ENCODE results near the gene IGF2BP3. TPM values are rescaled to one million over a fixed set of nuclear protein-coding genes. Genes with fewer than 3 reads are reported as not detected.
A peak's percentile ranks its signal among the peaks of the same experiment; 100 is the strongest.

The IGF2BP3 gene
- total and polyA plus RNA-seq, 8 donors: 0.09 to 1.3 (median 0.55) TPM

DNA sequence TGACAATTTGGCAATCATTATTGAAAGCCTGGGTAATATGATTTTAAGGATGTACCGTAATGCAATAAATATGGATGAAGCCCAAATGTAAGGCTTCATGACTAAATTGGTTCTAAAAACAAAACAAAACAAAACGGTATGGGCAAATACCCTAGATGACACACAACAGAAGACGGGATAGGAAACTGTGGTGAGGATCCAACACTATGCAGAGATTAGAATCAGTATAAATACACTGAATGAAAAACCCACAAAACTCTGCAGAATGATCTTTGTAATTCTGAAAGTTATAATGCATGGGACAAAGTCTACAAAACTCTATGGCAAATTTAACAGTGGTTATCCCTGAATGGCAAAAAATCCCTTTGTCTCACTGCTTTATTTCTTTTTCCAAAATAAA is 113.6 kb downstream of the IGF2BP3 start:
- TF ChIP-seq, protein P1, sequence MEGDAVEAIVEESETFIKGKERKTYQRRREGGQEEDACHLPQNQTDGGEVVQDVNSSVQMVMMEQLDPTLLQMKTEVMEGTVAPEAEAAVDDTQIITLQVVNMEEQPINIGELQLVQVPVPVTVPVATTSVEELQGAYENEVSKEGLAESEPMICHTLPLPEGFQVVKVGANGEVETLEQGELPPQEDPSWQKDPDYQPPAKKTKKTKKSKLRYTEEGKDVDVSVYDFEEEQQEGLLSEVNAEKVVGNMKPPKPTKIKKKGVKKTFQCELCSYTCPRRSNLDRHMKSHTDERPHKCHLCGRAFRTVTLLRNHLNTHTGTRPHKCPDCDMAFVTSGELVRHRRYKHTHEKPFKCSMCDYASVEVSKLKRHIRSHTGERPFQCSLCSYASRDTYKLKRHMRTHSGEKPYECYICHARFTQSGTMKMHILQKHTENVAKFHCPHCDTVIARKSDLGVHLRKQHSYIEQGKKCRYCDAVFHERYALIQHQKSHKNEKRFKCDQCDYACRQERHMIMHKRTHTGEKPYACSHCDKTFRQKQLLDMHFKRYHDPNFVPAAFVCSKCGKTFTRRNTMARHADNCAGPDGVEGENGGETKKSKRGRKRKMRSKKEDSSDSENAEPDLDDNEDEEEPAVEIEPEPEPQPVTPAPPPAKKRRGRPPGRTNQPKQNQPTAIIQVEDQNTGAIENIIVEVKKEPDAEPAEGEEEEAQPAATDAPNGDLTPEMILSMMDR (IDR thresholded peaks at IDR 0.05): no peak
- no peak overlapping the region for H3K4me3 ChIP-seq
- no peaks in the 10 kb centered on the region for H3K9me3 ChIP-seq
- H3K36me3 ChIP-seq: no peaks in the 10 kb centered on the region
- DNase-seq (no peak), ATAC-seq (no peak), FAIRE-seq (no peak)
- 43 to 48% methylated on average over 3 of the region's 3 CpGs for WGBS, 2 donors
- no peaks in the 10 kb centered on the region for H3K27me3 ChIP-seq
- H3K4me1 ChIP-seq: peaks cover 10 to 17% (median 15%) of the 10 kb centered on the region in 3 donors
- intact Hi-C loops (cut with DNase I): no loop called here
- peak overlapping the region in 1 of 4 donors; percentile 30 for H3K27ac ChIP-seq

GRCh38 chr7:23356168-23356567 is 114.1 kb downstream of the IGF2BP3 start:
- H3K4me3 ChIP-seq: no peak overlapping the region
- ATAC-seq (no peak), FAIRE-seq (no peak), DNase-seq (no peak)
- TF ChIP-seq, protein P1 (IDR thresholded peaks at IDR 0.05): no peak
- no peaks in the 10 kb centered on the region for H3K36me3 ChIP-seq
- intact Hi-C loops (cut with DNase I): no loop called here
- no peak overlapping the region for H3K27ac ChIP-seq
- peaks cover 10 to 17% (median 15%) of the 10 kb centered on the region in 3 donors for H3K4me1 ChIP-seq
- H3K9me3 ChIP-seq: no peaks in the 10 kb centered on the region
- WGBS, 2 donors: 50 to 53% methylated on average over 3 of the region's 3 CpGs
- H3K27me3 ChIP-seq: no peaks in the 10 kb centered on the region

GRCh38 chr7:23353172-23353571 is 117.1 kb downstream of the IGF2BP3 start:
- Histone ChIP-seq H3K36me3 (no peaks in the 10 kb centered on the region), H3K4me1 (peaks cover 10 to 17% (median 15%) of the 10 kb centered on the region in 3 donors), H3K4me3 (no peak overlapping the region), H3K27me3 (no peaks in the 10 kb centered on the region), H3K27ac (no peak overlapping the region), H3K9me3 (no peaks in the 10 kb centered on the region)
- no peak for DNase-seq
- no peak for FAIRE-seq
- intact Hi-C loops (cut with DNase I): no loop called here
- no peak for ATAC-seq
- TF ChIP-seq, protein P1 (IDR thresholded peaks at IDR 0.05): no peak
- 88 to 91% methylated on average over 5 of the region's 5 CpGs for WGBS, 2 donors

DNA sequence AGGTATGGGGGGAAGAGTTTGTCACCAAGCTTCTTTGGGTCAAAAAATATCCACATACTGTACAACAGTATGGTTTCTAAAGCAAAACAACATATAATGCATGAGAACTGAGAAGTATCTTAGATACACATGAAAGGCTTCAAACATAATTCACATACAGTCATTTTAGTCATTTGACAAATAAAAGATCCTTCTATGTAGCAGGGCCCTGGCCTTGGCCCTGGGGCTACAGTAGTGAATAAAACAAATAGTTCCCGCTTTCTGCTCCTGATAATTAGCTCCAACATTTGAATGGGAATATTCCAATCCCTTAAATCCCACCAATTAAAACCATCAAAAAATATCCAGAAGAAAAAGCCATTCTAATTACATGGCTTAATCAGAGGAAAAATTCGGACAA is 119.8 kb downstream of the IGF2BP3 start:
- no peaks in the 10 kb centered on the region for H3K4me1 ChIP-seq
- ATAC-seq (no peak), DNase-seq (no peak), FAIRE-seq (no peak)
- H3K27me3 ChIP-seq: no peaks in the 10 kb centered on the region
- TF ChIP-seq, protein P1 (IDR thresholded peaks at IDR 0.05): no peak
- H3K4me3 ChIP-seq: no peak overlapping the region
- H3K9me3 ChIP-seq: no peaks in the 10 kb centered on the region
- WGBS, 2 donors: 80 to 89% methylated on average over 2 of the region's 2 CpGs
- no peaks in the 10 kb centered on the region for H3K36me3 ChIP-seq
- no peak overlapping the region for H3K27ac ChIP-seq
- intact Hi-C loops (cut with DNase I): no loop called here

DNA sequence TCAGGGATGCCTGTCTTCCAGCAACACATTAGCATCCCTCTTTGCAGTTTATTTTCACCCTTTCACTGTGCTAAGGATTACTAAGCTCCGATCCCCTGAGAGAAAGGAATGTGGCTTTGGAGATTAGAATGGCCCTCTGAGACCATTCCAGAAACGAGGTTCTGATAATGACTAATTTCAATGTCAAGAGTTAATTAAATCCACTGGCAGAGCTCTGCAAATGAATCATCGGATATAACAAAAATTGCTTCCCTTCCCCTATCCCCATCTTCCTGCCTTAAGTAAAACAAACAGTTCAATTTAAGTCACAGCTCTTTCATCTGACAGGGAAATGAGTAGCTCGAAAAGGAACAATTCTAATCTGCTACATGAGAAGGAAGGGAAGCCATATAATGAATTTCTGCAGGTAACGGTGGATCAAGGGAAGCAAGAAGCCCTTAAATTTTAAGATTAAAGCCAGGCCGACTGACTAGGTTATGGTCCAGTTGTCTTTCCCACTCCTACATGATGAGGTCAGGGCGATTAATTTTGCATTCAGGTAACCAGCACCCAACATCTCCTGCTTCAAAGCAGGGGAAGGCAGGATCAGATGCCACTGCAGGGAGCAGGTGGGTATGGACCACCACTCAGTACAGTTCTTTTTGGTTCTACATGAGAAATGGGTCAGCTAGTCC is 120.7 kb downstream of the IGF2BP3 start:
- no peak for ATAC-seq
- FAIRE-seq: no peak
- TF ChIP-seq, protein P1 (IDR thresholded peaks at IDR 0.05): no peak
- Histone ChIP-seq H3K9me3 (no peaks in the 10 kb centered on the region), H3K27me3 (no peaks in the 10 kb centered on the region), H3K4me1 (no peaks in the 10 kb centered on the region), H3K4me3 (no peak overlapping the region), H3K27ac (no peak overlapping the region), H3K36me3 (no peaks in the 10 kb centered on the region)
- no peak for DNase-seq
- intact Hi-C loops (cut with DNase I): no loop called here
- WGBS, 2 donors: 65 to 66% methylated on average over 7 of the region's 7 CpGs

Measured in pancreas (tissue), 10 donors.